ENCODE data around the gene BHLHA15. TPM values are rescaled to one million over a fixed set of nuclear protein-coding genes. Genes with fewer than 3 reads are reported as not detected.

BHLHA15 gene
- total RNA-seq, 4 donors from 2014 or later = 2.0 to 7.3 TPM; not detected in 2

DNA sequence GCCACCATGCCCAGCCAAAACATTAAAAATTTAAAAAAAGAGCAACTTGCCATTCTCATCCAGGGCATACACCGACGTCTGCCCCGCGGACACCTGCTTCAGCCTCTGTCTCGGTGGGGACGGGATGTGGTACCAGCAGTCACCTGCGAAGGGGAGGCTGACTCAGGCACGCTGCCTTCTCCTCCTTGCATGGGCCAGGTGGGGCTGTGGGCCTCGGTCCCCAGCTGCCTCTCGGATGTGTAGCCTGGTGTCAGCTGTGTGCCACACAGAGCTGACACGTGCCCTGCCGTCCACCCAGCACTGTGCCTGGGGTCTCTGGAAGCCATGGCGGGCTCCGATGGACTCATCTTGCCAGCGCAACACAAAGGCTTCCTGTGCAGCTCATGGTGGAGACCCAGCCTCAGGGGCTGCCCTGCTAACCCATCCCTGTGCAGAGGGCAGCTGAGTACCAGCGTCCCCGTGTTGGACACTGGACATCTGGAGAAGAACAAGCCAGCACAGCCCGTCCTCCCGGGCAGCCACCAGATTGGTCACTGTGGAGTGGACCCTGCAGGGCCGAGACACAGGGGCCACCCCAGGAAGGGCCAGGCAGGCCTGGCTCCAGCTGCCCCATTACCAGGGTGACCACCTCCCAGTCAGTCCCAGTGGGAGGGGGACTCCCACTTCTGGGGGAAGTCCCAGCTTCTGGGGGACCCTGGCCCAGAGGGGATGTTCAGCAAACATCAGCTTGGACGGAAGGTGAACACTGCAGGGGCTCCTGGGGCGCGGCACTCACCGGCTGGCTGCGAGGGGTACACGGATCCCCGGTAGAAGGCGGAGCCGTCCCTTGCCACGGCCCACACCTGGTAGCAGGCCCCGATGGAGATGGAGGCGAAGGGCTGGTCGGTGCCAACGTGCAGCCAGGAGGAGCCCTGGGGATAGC lies 10.6 kb downstream of the BHLHA15 start:
- 97% methylated on average over 34 of the region's 34 CpGs; no CpG with 5 or more reads in 1 of the 2 donors for WGBS, 2 donors (ENCODE audit: low coverage in 1 of 2)

DNA sequence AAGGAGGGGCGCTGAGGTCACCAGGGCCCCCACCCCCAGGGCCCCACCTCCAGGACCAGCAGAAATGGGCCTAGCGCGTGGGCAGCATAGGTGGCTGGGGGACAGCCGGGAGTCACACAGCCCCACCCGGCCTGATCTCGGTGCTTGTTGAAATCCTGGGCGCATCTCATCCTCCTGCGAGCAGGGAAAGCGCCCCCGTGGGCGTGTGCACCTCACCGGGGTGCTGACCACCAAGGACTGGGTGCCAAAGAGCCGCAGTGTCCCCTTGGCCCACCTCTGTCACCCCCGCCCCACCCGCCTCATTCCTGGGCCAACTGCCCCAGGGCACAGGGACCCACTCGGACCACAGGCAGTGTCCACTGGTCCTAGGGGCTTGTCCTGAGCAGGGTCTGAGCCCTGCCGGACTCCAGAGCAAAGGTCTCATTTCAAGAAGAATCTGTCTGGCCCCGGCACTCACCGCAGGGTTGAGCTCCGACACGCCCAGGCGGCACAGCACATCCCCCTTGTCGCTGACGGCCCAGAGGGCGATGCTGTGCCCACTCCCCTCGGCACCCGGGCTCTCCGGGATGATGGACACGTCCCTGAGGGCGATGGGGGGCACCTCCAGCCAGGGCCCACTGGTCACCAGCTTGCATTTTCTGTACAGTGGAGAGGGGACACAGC lies 11.4 kb downstream of the BHLHA15 start:
- TF ChIP-seq EP300 (IDR thresholded peaks at IDR 0.05; ENCODE audit: low read depth) = no peak
- TF ChIP-seq, protein P1, sequence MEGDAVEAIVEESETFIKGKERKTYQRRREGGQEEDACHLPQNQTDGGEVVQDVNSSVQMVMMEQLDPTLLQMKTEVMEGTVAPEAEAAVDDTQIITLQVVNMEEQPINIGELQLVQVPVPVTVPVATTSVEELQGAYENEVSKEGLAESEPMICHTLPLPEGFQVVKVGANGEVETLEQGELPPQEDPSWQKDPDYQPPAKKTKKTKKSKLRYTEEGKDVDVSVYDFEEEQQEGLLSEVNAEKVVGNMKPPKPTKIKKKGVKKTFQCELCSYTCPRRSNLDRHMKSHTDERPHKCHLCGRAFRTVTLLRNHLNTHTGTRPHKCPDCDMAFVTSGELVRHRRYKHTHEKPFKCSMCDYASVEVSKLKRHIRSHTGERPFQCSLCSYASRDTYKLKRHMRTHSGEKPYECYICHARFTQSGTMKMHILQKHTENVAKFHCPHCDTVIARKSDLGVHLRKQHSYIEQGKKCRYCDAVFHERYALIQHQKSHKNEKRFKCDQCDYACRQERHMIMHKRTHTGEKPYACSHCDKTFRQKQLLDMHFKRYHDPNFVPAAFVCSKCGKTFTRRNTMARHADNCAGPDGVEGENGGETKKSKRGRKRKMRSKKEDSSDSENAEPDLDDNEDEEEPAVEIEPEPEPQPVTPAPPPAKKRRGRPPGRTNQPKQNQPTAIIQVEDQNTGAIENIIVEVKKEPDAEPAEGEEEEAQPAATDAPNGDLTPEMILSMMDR (IDR thresholded peaks at IDR 0.05) = no peak
- TF ChIP-seq POLR2AphosphoS5 (IDR thresholded peaks at IDR 0.05) = no peak
- no peak for TF ChIP-seq POLR2A (IDR thresholded peaks at IDR 0.05)
- H3K9me3 ChIP-seq = no peaks in the 10 kb centered on the region
- H3K4me1 ChIP-seq = no peaks in the 10 kb centered on the region
- DNase-seq = no peak
- in situ Hi-C loops (cut with MboI; ENCODE audit: low pct_ligation_motif_present in 1 of 4, low pct_unique_long_range_greater_than_20kb in 1 of 4, low sequenced_read_pairs in 3 of 4) (no loop called here), intact Hi-C loops (cut with DNase I; ENCODE audit: low total_unique reads) (no loop called here)
- H3K27ac ChIP-seq = no peak overlapping the region
- H3K4me3 ChIP-seq = no peak overlapping the region
- peaks cover 0 to 8% (median 0%) of the 10 kb centered on the region in 4 donors for H3K36me3 ChIP-seq
- 96% methylated on average over 29 of the region's 30 CpGs; no CpG with 5 or more reads in 1 of the 2 donors for WGBS, 2 donors (ENCODE audit: low coverage in 1 of 2)
- no peaks in the 10 kb centered on the region for H3K27me3 ChIP-seq

More for the DNA sequence above, 10.6 kb downstream of the BHLHA15 start:
- no peak for TF ChIP-seq POLR2AphosphoS5 (IDR thresholded peaks at IDR 0.05)
- TF ChIP-seq POLR2A (IDR thresholded peaks at IDR 0.05) = no peak
- TF ChIP-seq, protein P1 (IDR thresholded peaks at IDR 0.05) = no peak
- no peak for TF ChIP-seq EP300 (IDR thresholded peaks at IDR 0.05; ENCODE audit: low read depth)
- H3K9me3 ChIP-seq = no peaks in the 10 kb centered on the region
- H3K4me3 ChIP-seq = no peak overlapping the region
- no peak for DNase-seq
- in situ Hi-C loops (cut with MboI; ENCODE audit: low pct_ligation_motif_present in 1 of 4, low pct_unique_long_range_greater_than_20kb in 1 of 4, low sequenced_read_pairs in 3 of 4) = no loop called here
- no peaks in the 10 kb centered on the region for H3K4me1 ChIP-seq
- no peak overlapping the region for H3K27ac ChIP-seq
- H3K36me3 ChIP-seq = peaks cover 0 to 8% (median 0%) of the 10 kb centered on the region in 4 donors
- H3K27me3 ChIP-seq = no peaks in the 10 kb centered on the region
- intact Hi-C loops (cut with DNase I; ENCODE audit: low total_unique reads) = no loop called here

DNA sequence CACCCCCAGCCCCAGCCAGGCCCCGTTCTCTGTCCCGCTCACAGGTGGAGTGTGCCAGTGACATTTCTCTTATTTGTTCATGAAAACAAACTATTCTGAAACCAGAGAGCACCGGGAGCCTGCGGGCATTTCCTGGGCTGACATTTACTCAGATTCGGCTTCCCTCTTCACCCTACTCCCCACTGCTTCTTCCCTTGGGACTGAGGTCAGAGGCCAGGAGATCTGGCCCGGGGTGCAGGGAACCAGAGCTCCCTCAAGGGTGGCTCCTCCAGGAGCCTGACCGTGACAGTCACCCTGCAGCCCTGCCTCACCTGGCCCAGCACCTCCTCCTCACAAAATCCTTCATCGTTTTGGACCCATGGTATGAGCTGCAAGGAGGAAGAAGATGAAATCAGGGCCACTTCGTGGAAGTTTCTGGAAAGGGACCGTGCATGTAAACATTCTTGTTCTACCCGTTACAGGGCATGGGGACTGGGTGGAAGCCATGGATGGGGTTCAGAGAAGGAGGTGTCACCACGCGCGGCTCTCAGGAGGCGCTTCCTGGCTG lies 12.2 kb downstream of the BHLHA15 start:
- no peak for TF ChIP-seq POLR2AphosphoS5 (IDR thresholded peaks at IDR 0.05)
- TF ChIP-seq, protein P1 (IDR thresholded peaks at IDR 0.05) = no peak
- TF ChIP-seq POLR2A (IDR thresholded peaks at IDR 0.05) = no peak
- TF ChIP-seq EP300 (IDR thresholded peaks at IDR 0.05; ENCODE audit: low read depth) = no peak
- 89% methylated on average over 8 to 15 of the region's 15 CpGs for WGBS, 2 donors (ENCODE audit: low coverage in 1 of 2)
- in situ Hi-C loops (cut with MboI; ENCODE audit: low pct_ligation_motif_present in 1 of 4, low pct_unique_long_range_greater_than_20kb in 1 of 4, low sequenced_read_pairs in 3 of 4) = no loop called here
- peaks cover 0 to 8% (median 0%) of the 10 kb centered on the region in 4 donors for H3K36me3 ChIP-seq
- H3K4me3 ChIP-seq = no peak overlapping the region
- no peak overlapping the region for H3K27ac ChIP-seq
- no peaks in the 10 kb centered on the region for H3K9me3 ChIP-seq
- H3K27me3 ChIP-seq = no peaks in the 10 kb centered on the region
- DNase-seq = no peak
- intact Hi-C loops (cut with DNase I; ENCODE audit: low total_unique reads) = no loop called here
- H3K4me1 ChIP-seq = no peaks in the 10 kb centered on the region

All from transverse colon (tissue), 4 donors.